ENCODE measurements around the gene JHY.
A peak's percentile ranks its signal among the peaks of the same experiment; 100 is the strongest.

Gene JHY

DNA sequence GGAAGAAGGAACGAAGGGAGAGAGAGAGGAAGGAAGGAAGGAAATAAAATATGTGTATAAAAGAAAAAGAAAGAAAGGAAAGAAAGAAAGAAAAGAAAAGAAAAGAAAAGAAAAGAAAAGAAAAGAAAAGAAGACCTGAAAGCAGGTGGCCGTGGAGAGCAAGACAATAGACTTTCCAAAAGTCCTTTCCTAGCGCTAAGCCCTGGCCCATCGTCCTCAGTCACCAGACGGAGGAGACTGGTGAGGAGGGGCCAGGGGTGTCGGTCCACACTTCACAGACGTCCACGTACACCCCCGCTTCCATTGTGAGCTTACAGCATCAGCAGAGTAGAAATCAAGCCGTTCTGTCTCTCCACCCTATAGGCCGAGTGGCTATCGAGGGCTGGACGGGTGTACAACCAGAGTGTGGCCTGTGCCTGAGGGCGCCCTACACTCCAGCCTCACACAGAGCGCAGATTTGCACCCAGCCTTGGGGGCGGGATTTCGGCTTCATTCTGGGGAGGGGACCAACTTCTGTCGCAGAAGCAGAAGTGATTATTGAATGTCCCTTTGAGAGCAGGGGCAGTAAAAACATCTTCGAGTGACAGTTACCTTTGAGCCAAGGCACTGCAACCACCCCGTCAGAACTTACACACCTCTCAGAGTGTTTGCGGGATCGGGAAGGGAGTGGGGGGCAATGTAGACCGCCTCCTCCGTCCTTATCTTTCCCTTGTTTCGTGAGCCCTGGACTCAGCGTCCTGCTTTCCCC lies 101.1 kb downstream of the JHY start:
- no peak for DNase-seq
- Mint-ChIP-seq H3K36me3 (no peaks in the 10 kb centered on the region), H3K4me3 (peak overlapping the region; percentile 76), H3K27ac (no peak overlapping the region), H3K4me1 (peaks cover 17% of the 10 kb centered on the region), H3K9me3 (no peaks in the 10 kb centered on the region), H3K27me3 (peaks cover 84% of the 10 kb centered on the region)
- CTCF ChIA-PET, result interaction anchor here (0.8 kb wide), 1 partner anchor 120 kb away, joined by 3 read pairs; no protein-coding TSS in a partner anchor

GRCh38 chr11:122984186-122985011 lies 101.8 kb downstream of the JHY start:
- Mint-ChIP-seq H3K9me3 (peaks cover under 1% of the 10 kb centered on the region), H3K4me3 (peak overlapping the region; percentile 76), H3K36me3 (no peaks in the 10 kb centered on the region), H3K27ac (no peak overlapping the region), H3K4me1 (peaks cover 17% of the 10 kb centered on the region), H3K27me3 (peaks cover 76% of the 10 kb centered on the region)
- peak; percentile 34 for DNase-seq
- CTCF ChIA-PET, result interaction anchor here (0.8 kb wide), 1 partner anchor 121 kb away, joined by 3 read pairs; no protein-coding TSS in a partner anchor

DNA sequence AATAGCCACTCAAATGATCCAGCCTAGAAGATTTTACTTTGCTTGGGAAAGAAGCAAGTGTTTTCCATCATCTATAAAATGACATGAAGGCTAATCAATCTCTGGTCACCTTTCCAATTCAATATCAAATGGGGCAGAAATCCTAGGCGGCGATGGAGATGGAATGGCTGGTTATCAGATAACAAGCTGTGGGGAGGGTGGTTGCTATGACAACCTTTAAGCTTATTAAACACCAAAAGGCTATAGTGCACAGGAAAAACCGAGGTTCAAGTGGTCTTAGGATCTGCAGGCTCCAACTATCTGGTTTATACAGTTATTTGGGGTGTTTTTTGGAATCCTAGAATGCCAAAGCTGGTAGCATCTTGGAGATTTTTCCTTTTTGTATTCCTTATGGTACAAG lies 113.0 kb downstream of the JHY start:
- no peak for DNase-seq
- no peak overlapping the region for H3K4me3 Mint-ChIP-seq
- no peak overlapping the region for H3K27ac Mint-ChIP-seq
- peaks cover 18% of the 10 kb centered on the region for H3K27me3 Mint-ChIP-seq
- no peaks in the 10 kb centered on the region for H3K4me1 Mint-ChIP-seq
- CTCF ChIA-PET, result no interaction called here
- no peaks in the 10 kb centered on the region for H3K36me3 Mint-ChIP-seq
- peaks cover 1% of the 10 kb centered on the region for H3K9me3 Mint-ChIP-seq

DNA sequence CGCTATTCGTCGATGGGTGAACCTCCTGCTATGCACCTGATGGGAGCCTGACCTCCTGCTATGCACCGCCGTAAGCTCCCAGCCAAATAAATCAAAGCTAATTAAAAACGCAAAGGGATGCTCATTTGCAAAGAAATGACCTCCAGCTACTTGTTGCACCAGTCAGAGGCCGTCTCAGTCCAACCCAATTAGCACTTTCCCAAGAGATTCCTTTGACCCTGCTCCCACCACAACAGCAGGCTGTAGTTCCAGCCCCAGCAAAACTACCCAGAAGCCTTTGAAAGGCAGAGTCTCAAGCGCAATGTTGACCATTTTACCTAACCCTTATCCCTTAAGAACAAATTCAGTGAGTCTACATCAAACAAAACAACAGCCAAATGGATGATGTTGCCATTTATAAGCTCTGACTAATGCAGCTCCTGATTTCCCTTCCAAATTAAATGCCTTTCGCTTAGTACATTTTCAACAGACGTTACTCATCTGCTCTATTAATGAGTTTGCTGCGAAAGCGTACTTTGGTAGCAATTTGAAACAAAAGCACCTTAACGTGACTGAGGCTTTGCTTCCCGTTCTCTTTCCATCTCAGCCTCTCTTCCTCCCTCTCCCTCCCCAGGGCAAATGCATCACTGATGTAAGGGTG lies 116.3 kb downstream of the JHY start:
- CTCF ChIA-PET, result no interaction called here
- no peaks in the 10 kb centered on the region for H3K4me1 Mint-ChIP-seq
- H3K4me3 Mint-ChIP-seq, result no peak overlapping the region
- H3K27me3 Mint-ChIP-seq, result peaks cover 18% of the 10 kb centered on the region
- H3K36me3 Mint-ChIP-seq, result no peaks in the 10 kb centered on the region
- DNase-seq, result no peak
- no peaks in the 10 kb centered on the region for H3K9me3 Mint-ChIP-seq
- no peak overlapping the region for H3K27ac Mint-ChIP-seq

GRCh38 chr11:123000721-123001120 lies 118.2 kb downstream of the JHY start:
- DNase-seq, result no peak
- Mint-ChIP-seq H3K27me3 (peaks cover 22% of the 10 kb centered on the region), H3K4me1 (no peaks in the 10 kb centered on the region), H3K27ac (no peak overlapping the region), H3K4me3 (no peak overlapping the region), H3K36me3 (no peaks in the 10 kb centered on the region), H3K9me3 (no peaks in the 10 kb centered on the region)
- CTCF ChIA-PET, result interaction anchor here (1.1 kb wide), 1 partner anchor 20 kb away, joined by 3 read pairs; no protein-coding TSS in a partner anchor

GRCh38 chr11:123006860-123007542 lies 124.4 kb downstream of the JHY start:
- no peak overlapping the region for H3K4me3 Mint-ChIP-seq
- H3K27ac Mint-ChIP-seq, result no peak overlapping the region
- CTCF ChIA-PET, result no interaction called here
- H3K27me3 Mint-ChIP-seq, result peaks cover 17% of the 10 kb centered on the region
- H3K4me1 Mint-ChIP-seq, result no peaks in the 10 kb centered on the region
- H3K36me3 Mint-ChIP-seq, result no peaks in the 10 kb centered on the region
- DNase-seq, result no peak
- no peaks in the 10 kb centered on the region for H3K9me3 Mint-ChIP-seq

Measured in activated naive CD4-positive, alpha-beta T cell treated with anti-CD3 and anti-CD28 coated beads, Interleukin-2, amount 10 ng/mL, durations not matched to agents 7 days and 5 days (primary cell).